HUDEP-2 (cell line): ENCODE data around the gene PPIP5K2.
"Not testable (repeated sequence)": the region's sequence is repeated elsewhere in the genome, so short reads cannot be mapped to it uniquely, and the experiment has no call there.

Experiments used
- DNase-seq, 76 experiments: peaks; one replicate each; lab custom pipeline; 2025; ENCODE audit not compliant: unreplicated experiment in 76 of 76; lab: John Stamatoyannopoulos, UW

Gene PPIP5K2

DNA sequence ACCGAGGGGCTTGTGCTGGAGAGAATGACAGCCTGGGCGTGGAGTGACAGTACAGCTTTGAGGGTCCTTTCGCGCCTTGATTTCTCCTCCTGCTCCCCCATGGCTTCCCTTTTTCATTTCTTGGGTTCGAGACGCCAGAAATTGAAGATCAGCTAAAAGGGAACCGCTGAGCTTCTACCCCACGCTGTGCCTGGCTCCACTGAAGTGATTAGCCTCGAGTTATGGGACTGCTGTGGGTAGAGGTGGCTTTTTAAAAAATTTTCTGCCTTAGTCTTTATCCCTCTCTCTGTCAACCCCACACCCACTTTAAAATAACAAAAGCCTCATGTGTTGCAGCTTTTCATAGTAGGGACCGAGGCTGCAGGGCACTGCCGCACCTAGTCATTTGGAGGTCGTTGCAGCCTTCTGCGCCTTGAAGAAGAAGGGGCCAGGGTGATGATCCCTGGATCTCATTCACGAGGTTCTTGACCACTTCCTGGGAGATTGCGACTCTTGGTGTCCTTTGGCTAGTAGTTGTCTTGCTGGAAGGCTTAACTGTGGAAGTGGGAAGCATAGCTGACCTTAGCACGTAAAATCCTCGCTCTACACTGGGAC is 603 bp downstream of the PPIP5K2 start:
- DNase-seq, result peak in 14 of 76 experiments; percentile 3 to 55 (median 17)

DNA sequence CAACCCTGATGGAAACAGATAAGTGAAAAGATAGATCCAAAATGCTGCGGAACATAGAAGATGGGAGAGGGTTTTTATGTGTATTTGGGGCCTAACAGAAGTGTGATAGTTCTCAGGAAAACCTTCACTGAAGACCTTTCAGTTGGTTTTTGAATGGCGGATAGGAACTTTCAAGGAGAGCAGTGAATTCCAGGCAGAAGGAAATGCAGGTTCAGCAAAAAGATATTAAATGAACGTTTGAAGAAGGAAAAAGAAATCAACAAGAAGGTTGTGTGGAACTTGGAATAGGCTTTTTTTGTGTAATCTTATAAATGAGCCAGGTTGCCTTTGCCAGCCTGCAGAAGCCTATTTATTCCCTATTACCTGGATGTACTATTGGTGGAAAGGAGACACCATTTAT is 2.1 kb downstream of the PPIP5K2 start:
- no peak for DNase-seq

DNA sequence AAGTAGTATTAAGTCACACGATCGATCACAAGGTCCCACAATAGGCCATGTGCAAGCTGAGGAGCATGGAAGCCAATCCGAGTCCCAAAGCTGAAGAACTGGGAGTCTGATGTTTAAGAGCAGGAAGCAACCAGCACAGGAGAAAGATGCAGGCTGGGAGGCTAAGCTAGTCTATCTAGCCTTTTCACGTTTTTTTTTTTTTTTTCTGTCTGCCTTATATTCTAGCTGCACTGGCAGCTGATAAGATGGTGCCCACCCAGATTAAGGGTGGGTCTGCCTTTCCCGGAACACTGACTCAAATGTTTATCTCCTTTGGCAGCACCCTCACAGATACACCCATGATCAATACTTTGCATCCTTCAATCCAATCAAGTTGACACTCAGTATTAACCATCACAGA is 6.5 kb downstream of the PPIP5K2 start:
- peak in 75 of 76 experiments; percentile 24 to 92 (median 64) for DNase-seq

DNA sequence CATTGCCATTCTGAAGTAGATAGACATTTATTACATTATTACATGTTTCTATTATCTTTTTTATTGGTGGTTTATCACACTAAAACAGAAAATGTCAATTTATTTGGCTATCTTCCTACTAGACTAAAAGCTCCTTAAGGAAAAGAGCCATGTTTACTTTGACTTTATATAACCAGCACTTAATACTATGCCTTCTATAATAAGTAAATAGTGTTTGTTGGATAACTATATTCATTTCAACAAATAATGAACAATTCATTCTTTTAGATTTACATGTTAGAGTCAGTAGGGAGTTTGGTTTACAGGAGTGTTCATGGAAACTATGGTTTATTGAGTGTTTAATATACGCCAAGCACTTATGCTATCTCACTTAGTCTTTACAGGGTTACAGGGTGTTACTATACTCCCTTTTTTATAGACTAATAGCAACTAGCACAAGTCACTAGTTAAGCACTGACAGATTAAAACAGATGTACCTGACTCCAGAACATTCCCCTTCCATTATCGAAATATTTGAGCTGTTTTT is 7.3 kb downstream of the PPIP5K2 start:
- peak in 3 of 76 experiments; percentile 24 to 37 (median 25) for DNase-seq

DNA sequence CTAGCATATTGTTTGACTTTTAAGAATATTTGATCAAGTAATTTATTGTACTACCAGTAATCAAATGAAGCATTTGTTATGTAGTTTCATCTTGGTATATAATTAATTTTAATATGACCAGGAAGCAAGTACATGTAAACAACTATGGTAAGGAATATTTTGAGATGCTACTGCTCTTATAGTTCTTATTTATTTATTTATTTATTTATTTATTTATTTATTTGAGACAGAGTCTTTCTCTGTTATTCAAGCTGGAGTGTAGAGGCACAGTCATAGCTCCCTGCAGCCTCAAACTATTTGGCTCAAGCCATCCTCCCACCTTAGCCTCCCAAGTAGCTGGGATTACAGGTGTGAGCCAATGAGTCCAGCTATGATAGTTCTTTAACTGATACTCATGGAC is 8.1 kb downstream of the PPIP5K2 start:
- no peak for DNase-seq

DNA sequence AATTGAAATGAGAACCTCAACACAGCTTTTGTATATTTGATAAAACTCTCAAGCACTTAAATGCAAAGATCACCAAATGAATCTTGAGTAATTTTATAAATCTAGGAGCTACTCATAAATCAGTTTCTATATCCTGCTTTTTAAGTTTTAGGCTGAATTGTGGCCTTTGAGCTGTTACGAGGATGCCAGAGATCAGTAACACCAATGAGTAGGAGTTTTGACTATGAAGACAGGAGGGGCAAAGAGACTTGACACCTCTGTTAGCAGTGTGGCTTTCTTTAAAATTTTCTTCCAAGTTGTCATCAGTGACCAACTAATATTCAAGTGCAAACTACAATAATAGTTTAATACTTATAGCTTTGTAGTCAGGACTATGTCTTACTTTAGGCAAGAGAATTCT is 12.6 kb downstream of the PPIP5K2 start:
- DNase-seq, result no peak

DNA sequence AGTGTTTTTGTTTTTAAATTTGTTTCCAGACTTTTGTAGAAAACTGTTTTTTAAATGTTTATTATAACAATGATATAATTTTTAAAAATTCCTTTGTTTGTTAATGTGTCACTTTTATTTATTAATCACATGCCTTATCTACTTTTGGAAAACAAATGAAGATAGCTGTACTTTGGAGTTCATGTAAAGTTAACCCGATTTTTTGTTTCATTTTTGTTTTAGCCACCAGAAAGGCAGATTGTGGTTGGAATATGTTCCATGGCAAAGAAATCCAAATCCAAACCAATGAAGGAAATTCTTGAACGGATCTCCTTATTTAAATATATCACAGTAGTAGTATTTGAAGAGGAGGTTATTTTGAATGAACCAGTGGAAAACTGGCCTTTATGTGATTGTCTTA is 13.1 kb downstream of the PPIP5K2 start:
- DNase-seq, result no peak

DNA sequence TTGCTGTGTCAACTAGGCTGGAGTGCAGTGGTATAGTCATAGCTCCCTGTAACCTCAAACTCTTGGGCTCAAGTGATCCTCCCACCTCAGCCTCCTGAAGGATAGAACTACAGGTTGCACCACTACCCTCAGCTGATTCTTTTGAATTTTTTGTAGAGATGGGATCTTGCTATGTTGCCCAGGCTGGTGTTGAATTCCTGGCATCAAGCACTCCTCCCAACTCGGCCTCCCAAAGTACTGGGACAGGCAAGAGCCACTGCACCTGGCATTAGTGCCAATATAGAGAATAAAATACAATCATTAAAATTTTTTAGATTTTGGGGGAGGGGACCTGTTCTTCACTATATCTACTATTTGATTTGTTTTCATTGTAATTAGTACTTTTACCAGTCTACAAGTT is 15.4 kb downstream of the PPIP5K2 start:
- no peak for DNase-seq

DNA sequence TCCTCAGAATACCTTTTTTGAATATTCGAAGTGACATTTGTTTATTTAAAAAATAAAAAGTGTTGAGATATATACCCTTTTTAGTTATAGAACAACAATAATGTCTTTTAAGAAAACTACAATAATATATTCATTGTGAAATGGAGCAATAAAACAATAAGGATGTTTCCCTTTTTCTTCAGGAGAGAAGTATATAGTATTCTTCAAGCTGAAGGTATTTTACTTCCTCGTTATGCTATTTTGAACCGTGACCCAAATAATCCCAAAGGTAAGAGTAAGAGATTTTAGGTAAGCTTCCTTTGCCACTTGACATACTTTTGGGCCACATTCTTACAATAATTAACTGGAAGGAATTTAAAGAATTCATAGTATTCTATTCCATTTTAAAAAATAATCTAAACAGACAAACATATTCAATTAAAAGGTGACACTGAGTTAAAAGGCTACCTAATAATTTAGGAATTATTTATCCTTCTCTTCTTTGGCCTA is 18.1 kb downstream of the PPIP5K2 start:
- DNase-seq, result no peak

DNA sequence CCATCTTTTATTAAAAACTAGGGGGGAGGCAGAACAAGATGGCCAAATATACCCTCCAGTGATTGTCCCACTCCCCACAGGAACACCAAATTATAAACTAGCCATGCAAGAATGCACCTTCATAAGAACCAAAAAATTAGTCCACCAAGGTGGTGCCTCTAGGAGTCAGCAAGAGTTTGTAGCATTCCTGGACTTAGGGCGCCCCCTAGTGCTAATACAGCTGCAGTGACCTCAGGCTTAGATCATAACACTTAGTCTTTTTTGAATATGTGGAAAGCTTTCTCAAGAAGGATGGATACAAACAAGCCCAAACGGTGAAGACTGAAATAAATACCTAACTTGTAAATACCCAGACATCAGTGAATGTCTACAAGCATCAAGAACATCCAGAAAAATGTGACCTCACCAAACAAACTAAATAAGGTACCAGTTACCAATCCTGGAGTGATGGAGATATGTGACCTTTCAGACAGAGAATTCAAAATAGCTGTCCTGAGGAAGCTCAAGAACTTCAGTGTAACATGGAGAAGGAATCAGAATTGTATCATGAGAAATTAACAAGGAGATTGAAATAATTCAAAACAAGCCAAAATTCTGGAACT is 19.3 kb downstream of the PPIP5K2 start:
- DNase-seq, result peak in 72 of 76 experiments; percentile 6 to 86 (median 62)

DNA sequence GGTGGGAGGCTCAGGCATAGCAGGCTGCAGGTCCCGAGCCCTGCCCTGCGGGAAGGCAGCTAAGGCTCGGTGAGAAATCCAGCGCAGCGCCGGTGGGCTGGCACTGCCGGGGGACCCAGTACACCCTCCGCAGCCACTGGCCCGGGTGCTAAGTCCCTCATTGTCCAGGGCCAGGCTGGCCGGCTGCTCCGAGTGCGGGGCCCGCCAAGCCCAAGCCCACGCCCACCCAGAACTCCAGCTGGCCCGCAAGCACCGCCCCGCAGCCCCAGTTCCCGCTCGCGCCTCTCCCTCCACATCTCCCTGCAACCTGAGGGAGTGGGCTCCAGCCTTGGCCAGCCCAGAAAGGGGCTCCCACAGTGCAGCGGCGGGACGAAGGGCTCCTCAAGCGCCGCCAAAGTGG is 22.0 kb downstream of the PPIP5K2 start:
- not testable (repeated sequence) for DNase-seq

DNA sequence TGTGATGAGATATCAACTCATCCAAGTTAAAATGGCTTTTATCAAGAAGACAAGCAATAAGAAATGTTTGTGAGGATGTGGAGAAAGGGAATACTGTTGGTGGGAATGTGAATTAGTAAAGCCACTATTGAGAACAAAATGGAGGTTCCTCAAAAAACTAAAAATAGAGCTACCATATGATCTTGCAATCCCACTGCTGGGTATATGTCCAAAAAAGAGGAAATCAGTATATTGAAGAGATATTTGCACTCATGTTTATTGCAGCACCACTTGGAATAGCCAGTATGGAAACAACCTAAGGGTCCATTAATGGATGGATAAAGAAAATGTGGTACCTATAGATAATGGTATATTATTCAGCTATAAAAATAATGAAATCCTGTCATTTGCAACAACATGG is 25.1 kb downstream of the PPIP5K2 start:
- no peak for DNase-seq

DNA sequence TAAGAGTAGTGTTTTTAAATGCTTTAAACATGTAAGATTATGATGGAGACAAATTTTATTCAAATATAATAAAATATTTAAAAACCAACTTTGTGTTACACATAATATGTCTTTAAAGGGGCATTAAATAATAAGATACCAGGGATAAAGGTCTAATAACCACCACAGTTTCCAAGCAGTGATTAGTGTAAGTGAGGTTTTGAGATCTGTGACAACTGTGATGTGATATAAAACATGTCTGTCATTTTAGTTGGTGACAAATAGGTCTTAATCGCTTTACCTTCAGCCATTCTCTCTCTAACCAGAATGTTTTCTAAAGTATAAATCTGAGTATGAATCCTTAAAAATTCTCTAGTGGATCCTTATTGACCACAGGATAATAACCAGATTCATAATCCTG is 28.1 kb downstream of the PPIP5K2 start:
- no peak for DNase-seq

DNA sequence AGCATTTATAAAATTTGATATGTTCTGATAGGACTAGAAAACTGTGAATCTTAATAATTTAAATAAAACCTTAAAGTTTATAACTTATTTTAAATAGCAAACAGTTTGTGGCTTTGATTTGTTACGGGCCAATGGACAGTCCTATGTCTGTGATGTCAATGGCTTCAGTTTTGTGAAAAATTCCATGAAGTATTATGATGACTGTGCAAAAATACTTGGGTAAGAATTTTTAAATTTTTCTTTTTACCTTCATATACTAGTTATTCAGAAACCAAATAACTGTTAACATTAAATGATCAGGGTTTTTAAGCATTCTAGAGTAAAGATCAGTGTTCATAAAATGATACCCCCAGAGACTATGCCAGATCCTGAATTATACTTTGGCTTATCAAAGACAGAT is 31.1 kb downstream of the PPIP5K2 start:
- DNase-seq, result no peak

DNA sequence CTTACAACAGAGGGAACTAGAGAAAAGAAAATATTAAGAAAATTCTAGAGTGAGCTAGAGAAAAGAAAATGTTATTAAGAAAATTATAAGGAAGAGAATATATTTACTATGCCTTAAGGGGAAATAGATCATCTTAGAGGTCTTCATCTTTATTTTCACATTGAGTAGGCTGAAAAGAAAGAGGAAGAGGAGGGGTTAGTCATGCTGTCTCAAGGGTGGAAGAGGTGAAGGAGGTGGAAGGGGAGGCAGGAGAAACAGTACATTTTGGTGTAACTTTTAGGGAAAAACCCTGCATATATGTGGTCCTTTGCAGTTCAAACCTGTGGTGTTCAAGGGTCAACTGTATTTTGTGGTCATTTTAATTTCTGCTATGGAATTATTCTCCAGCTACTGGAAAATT is 46.6 kb downstream of the PPIP5K2 start:
- no peak for DNase-seq

DNA sequence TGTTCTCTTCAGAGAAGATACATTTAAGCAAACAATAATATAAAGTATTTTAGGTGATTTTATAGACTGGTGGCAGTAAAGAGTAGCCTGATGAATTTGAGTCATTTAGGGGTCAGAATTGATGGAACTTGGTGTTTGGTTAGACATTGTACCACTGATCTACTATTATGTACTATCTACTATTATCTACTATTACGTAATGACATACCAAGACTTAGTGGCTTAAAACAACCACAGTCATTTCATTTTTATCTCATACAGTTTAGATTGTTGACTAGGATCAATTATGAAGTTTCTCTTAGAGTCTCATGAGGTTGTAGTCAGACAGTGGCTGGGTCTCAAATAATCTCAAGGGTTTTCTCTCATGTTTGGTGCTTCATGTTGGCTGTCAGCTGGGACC is 54.0 kb downstream of the PPIP5K2 start:
- no peak for DNase-seq

DNA sequence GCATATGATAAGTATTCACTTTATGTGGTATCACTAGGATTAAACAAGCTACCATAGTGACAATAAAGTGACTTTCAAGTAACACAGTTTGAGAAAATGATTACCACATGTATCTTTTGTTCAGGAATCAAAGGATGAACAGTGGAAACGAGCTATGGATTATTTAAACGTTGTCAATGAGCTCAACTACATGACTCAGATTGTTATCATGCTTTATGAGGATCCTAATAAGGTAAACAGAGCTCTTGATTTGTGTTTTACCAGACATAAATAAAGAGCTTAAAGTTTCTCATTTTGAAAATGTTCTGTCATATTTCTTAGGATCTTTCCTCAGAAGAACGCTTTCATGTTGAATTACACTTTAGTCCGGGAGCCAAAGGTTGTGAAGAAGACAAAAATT is 57.4 kb downstream of the PPIP5K2 start:
- DNase-seq, result no peak

DNA sequence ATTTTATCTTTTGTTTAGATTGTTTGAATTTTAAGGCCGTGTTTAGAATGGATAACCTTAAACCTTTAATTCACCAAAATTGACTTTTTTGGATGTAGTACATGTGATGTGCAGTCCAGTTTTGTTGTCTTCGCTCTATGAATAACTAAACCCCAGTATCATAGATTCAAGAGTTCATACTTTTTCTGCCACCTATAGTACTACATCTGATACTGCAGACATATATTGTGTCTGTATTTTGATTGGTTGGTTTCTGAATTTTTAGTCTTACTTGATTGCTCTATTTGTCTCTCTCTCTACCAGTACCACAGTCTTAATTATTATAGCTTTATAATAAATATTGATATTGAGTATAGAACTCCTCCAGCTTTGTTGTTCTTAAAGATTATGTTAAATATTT is 58.1 kb downstream of the PPIP5K2 start:
- DNase-seq, result no peak

DNA sequence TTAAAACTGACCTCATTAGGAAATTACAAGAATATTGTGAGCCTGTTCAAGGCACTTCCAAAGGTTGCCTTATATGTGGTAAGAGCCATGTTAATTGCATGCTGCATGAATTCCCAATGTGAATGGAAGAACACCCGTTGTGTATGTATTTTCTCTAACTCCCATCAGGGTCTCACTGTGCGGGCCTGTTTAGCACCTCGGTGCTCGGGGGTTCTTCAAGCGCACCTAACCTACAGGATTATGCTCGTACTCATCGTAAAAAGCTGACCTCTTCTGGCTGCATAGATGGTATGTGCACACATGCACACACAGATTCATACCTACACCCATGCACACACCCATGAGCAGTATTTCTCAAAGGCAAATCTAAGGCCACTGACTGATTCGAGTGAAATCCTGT is 66.1 kb downstream of the PPIP5K2 start:
- DNase-seq, result peak in 1 of 76 experiments; percentile 0

DNA sequence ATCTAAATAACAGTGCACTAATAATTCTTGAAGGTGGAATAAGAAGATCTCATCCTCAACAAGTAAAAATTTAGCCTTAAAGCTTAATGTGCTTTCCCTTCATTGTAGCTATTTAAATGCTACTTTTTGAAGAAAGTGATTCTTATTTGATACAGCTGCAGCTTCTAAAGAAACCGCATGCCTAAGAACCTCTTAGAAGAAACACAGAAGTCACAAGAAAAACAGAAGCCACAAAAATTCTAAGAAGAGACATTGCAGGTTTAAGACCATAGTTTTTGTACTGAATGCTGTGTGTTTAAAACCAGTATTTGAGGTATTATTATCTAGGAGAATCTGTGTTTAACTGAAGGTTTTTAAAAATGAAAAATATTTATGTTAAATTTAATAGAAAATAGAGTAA is 68.3 kb downstream of the PPIP5K2 start:
- DNase-seq, result no peak

DNA sequence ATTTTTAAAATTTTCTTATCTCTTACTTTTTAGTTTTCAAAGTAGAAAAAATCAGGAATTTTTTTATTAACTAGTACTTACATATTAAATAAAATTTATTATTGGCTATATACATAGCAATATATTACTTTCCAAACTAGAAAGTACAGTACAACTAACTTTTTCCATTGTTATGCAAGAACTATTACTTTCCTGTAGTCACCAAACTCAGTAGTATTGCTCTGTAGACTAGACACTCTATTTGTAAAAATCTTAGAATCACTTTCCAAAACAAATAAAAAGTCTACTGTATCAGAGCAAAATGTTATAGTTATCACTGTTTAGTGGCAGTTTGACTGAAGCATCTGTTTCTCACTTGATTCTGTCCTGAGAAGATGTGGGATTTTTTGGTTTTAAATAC is 83.1 kb downstream of the PPIP5K2 start:
- DNase-seq, result no peak

DNA sequence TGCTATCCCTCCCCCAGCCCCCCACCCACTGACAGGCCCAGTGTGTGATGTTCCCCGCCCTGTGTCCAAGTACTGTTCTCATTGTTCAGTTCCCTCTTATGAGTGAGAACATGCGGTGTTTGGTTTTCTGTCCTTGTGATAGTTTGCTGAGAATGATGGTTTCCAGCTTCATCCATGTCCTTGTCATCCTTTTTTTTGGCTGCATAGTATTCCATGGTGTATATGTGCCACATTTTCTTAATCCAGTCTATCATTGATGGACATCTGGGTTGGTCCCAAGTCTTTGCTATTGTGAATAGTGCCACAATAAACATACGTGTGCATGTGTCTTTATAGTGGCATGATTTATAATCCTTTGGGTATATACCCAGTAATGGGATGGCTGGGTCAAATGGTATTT is 84.9 kb downstream of the PPIP5K2 start:
- DNase-seq, result not testable (repeated sequence)
